ENCODE measurements around the gene UPF3B.
"Not testable (repeated sequence)": the region's sequence is repeated elsewhere in the genome, so short reads cannot be mapped to it uniquely, and the experiment has no call there.

The UPF3B gene

GRCh38 chrX:119870626-119871131, 17.9 kb upstream of the UPF3B start (continued):
- TF ChIP-seq TSHZ2 (CRISPR knock-in tag; IDR thresholded peaks at IDR 0.05) (no peak), BACH2 (CRISPR knock-in tag; IDR thresholded peaks at IDR 0.05; ENCODE audit: borderline replicate concordance) (no peak), ZC3H10 (CRISPR knock-in tag; IDR thresholded peaks at IDR 0.05) (no peak), ZNF565 (CRISPR knock-in tag; conservative IDR thresholded peaks at IDR 0.05; ENCODE audit: low read depth) (no peak)

DNA sequence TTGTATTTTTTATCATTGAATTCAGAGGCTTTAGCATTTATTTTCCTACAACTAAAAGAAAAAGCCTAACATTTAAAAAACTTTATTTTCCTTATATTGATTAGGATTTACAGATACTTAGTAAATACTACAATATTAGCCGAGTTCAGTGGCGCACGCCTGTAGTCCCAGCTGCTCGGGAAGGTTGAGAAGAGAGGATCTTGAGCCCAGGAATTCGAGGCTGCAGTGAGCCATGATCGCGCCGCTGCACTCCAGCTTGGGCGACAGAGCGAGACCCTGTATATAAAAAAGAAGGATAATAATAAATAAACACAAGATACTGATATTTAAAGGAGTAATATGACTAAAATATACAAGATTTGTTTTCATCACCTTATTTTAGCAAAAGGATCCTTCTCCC, 681 bp upstream of the UPF3B start:
- no peak for ATAC-seq
- TF ChIP-seq TCF4 (CRISPR knock-in tag; IDR thresholded peaks at IDR 0.05; ENCODE audit: borderline replicate concordance) (no peak), SNAI2 (CRISPR knock-in tag; IDR thresholded peaks at IDR 0.05) (no peak)

DNA sequence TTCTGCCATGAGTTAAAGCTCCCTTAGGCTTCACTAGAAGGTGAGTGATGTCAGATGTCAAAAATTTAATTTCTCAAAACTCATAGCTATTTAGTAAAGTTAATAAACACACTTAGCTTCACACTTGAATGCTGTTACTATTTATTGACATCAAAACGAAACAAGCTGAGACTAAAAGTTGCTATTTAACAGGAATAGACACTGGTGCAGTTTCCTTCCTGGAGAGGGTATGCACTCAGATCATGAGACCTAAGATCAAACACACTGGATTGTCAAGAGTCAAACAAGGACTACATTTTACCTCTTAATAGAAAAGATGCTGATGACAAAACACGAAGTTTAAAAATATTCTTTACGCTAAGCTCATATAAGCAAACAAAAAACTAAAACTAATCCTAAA, 18.9 kb downstream of the UPF3B start:
- no peak for TF ChIP-seq TOX (CRISPR knock-in tag; IDR thresholded peaks at IDR 0.05; ENCODE audit: borderline replicate concordance)
- no peak for TF ChIP-seq CSDC2 (CRISPR knock-in tag; IDR thresholded peaks at IDR 0.05)
- no peak for ATAC-seq

DNA sequence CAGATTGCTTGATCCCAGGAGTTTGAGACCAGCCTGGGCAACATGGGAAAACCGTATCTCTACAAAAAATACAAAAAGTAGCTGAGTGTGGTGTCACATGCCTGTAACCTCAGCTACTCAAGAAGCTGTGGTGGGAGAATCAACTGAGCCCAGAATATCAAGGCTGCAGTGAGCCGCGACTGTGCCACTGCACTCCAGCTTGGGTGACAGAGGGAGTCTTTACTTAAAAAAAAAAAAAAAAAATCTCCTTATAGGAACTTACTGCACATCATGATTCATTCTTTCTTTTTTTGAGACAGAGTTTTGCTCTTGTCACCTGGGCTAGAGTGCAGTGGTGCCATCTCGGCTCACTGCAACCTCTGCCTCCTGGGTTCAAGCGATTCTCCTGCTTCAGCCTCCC, 24.3 kb downstream of the UPF3B start:
- TF ChIP-seq OSR1 (CRISPR knock-in tag; IDR thresholded peaks at IDR 0.05), result no peak
- ATAC-seq, result no peak

GRCh38 chrX:119826399-119826959, 26.3 kb downstream of the UPF3B start:
- ATAC-seq, result no peak
- TF ChIP-seq CREB5 (CRISPR knock-in tag; IDR thresholded peaks at IDR 0.05; ENCODE audit: low read depth) (no peak), BACH2 (CRISPR knock-in tag; IDR thresholded peaks at IDR 0.05; ENCODE audit: borderline replicate concordance) (no peak), SNAI2 (CRISPR knock-in tag; IDR thresholded peaks at IDR 0.05) (no peak), GLIS3 (CRISPR knock-in tag; IDR thresholded peaks at IDR 0.05) (no peak), TSHZ2 (CRISPR knock-in tag; IDR thresholded peaks at IDR 0.05) (no peak), ZNF8 (CRISPR knock-in tag; IDR thresholded peaks at IDR 0.05) (no peak), CSDC2 (CRISPR knock-in tag; IDR thresholded peaks at IDR 0.05) (no peak), ZC3H10 (CRISPR knock-in tag; IDR thresholded peaks at IDR 0.05) (no peak), TCF4 (CRISPR knock-in tag; IDR thresholded peaks at IDR 0.05; ENCODE audit: borderline replicate concordance) (no peak), ESRRG (CRISPR knock-in tag; IDR thresholded peaks at IDR 0.05) (no peak), TOX (CRISPR knock-in tag; IDR thresholded peaks at IDR 0.05; ENCODE audit: borderline replicate concordance) (no peak), ZNF70 (CRISPR knock-in tag; IDR thresholded peaks at IDR 0.05) (no peak), ZFP3 (CRISPR knock-in tag; IDR thresholded peaks at IDR 0.05) (no peak), ISL1 (CRISPR knock-in tag; IDR thresholded peaks at IDR 0.05) (no peak)

GRCh38 chrX:119824221-119824620, 28.5 kb downstream of the UPF3B start:
- ATAC-seq, result not testable (repeated sequence)

GRCh38 chrX:119821703-119822102, 31.1 kb downstream of the UPF3B start:
- peak; percentile 75 for ATAC-seq
